GM21423 (cell line): ENCODE results near the gene AQP12B.
"Not testable (repeated sequence)": the region's sequence is repeated elsewhere in the genome, so short reads cannot be mapped to it uniquely, and the experiment has no call there.

Experiments used
- ATAC-seq: cut with Tn5 transposase; IDR thresholded peaks from one replicate; pipeline ENCODE4 v1.9.1; 2021; ENCODE audit warnings: mild to moderate bottlenecking, moderate library complexity; ENCODE audit not compliant: unreplicated experiment

Gene AQP12B

DNA sequence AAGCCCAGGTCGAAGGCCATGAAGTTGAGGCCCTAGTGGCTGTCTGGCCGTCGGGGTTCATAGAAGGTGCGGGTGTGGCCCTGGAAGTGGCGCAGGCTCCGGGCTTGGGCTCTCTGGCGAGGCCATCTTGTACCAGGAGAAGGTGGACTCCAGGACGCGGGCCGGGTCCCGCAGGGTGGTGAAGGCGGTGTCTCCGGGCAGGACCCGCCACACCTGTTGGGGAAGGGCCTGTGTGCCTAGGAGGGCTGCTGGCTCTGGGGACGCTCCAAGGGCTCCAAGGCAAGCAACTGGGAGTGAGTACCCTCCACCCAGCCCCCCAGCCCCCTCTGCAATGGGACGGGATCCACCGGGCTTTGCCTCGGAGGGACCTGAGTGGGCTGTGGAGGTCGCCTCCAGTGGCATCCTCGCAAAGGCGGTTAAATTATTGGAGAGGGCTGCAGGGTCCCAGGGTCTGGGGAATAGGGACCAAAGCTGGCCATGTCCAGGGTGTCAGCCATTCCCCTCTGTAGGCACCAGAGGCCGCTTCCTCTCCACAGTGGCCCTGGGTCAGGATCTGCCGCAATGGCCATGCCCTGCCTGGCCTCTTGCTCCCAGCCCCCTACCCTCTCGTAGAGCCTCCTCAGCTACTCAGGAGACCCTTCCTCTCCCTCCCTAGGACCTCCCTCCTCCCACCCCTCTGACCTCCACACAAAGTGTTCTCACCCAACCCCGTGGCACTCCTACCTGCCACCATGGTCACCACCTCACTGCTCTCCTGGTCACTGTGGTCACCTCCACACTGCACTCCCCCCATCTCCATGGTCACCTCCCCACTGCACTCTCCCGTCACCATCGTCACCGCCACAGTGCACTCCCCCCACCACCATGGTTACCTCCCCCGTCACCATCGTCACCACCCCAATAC lies 19.3 kb upstream of the AQP12B start:
- no peak for ATAC-seq

- ATAC-seq = no peak
Observed at GRCh38 chr2:240701091-240701735, 18.5 kb upstream of the AQP12B start.

DNA sequence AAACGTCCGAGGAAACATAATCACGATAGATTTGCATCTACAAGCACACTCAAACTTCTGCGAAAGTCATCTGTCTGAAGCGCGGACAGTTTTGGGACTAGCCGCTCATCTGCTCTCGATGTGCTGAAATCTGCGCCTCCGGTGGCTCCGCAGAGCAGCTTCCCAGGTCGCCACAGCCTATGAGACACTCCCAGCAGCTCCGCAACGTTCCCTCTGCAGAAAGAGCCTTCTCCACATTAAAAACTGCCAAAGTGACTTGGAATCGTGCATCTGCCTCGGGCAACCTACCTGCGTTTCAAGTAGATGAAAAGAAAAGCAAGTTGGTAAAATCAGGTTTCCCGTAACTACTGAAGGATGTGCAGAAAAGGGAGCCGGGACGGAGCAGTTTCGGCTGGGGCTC lies 17.9 kb upstream of the AQP12B start:
- ATAC-seq = not testable (repeated sequence)

GRCh38 chr2:240699835-240700234 lies 17.1 kb upstream of the AQP12B start:
- not testable (repeated sequence) for ATAC-seq

DNA sequence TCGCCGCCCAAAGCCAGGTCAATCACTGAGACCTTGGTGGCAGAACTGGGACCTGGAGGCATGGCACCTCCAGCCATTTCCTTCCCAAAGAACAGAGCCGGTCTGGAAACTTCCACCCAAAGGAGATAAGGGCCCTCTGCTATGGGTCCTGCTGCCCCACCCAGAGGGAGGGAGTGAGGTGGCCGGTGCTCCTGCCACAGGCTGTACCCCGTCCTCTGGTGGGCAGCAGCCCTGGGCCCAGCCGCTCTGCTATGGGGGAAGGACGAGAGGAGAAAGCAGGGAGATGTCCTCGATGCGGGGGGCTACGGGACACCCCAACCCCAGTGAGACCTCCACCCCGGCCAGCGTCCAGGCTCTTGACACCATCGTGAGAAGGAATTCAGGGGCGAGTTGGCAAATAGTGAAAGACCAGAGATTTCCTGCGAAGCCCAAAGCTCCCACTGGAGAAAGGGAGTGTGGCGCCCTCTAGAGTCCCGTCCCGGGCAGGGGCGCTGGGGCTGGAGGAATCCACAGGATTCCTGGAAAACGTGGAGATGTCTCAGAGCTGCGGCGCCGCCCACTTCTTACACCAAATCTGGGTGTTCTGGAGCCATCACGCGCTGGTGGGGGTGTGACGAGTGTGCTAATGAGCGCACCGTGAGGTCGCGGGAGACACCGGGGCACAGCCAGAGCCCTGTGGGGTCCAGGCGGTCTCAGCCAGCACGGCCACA lies 16.3 kb upstream of the AQP12B start:
- not testable (repeated sequence) for ATAC-seq

DNA sequence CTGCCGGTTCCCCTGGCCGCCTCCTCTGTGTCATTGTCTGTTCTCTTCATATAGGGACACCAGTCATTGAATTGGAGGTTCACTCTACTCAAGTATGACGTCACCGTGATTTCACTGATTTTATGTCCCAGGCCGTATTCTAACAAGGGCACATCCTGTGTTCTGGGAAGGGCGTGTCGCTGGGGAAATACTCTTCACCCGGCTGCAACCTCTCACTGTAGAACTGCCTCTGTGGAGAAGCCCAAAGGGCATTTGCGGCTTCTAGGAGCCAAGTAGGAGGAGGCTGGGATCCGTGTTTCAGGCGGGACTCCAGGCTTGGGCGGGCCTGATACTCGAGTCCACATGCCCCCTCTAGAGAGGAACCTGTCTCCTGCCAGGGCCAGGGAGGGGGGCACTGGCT lies 13.8 kb upstream of the AQP12B start:
- not testable (repeated sequence) for ATAC-seq

- ATAC-seq = not testable (repeated sequence)
Observed at GRCh38 chr2:240695593-240695992, 12.9 kb upstream of the AQP12B start.

- ATAC-seq = not testable (repeated sequence)
Observed at GRCh38 chr2:240694304-240694703, 11.6 kb upstream of the AQP12B start.

DNA sequence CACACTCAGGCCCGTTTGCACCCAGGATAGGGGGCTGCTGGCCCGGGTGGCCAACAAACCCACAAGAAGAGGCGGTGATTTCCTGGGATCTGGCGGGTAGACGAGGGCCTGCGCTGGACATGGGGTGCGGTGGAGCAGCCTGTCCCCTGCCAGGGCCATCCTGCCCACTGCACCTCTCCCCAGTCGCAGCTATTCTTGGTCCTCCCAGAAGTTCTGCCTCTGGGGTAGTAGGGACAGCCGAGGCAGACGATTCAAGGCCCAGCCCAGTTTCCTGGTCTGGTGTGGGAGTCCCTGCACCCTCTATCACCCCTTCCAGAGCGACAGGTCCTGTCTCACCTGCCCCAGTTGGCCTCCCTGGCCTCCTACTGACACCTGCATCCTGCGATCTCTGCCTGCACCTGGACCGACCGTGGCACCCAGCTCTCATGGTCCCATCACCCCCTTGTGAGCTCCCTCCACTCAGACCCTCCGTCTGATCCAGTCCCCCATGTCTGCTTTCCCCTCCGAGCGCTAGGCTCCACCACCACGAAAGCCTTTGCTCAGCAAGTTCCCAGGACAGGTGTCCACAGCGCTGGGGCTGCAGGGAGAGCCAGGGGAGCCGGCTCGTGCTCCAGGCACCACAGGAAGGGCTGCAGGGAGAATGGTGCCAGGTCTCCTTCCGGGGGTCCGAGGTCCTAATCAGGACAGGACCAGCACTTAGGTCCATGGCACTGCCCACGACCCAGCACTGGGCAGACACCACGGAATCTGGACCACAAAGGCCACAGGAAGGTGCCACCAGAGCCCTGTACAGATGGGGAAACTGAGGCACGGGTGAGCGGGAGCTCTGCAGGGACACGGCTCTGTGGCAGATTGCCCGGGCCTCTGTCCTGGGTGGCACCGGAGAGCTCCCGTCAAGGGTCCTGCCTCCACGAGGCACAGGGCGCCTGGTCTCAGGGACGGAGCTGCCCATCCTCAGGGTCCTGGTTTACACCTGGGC lies 10.2 kb upstream of the AQP12B start:
- not testable (repeated sequence) for ATAC-seq

DNA sequence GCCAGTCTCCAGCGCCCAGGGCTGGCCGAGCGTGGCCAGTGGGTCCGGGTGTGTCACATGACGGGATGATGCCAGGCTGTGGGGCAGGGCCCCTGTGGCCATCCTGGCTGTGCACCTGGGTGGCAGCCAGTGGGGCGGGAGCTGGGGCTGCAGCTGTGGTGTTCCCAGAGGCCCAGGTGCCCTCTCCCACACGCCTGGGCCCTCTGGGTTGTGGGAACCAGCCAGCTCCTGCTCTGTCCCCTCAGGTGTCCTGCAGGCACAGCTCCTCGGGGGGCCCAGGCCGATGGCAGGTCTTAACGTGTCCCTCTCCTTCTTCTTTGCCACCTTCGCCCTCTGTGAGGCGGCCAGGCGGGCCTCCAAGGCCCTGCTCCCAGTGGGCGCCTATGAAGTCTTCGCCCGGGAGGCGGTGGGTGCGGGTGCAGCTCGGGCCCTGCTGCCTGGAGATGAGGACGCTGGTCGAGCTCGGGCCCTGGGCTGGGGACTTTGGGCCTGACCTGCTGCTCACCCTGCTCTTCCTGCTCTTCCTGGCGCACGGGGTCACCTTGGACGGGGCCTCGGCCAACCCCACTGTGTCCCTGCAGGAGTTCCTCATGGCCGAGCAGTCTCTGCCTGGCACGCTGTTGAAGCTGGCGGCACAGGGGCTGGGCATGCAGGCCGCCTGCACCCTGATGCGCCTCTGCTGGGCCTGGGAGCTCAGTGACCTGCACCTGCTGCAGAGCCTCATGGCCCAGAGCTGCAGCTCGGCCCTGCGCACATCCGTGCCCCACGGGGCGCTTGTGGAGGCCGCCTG lies 9.1 kb upstream of the AQP12B start, which contains the start of gene AQP12A:
Gene AQP12A (plus strand): TSS at position 236 of the 790 bp plus-strand sequence. CDS start 48 bp downstream, at position 284.
- ATAC-seq = not testable (repeated sequence)

GRCh38 chr2:240691075-240691427 lies 8.4 kb upstream of the AQP12B start:
- not testable (repeated sequence) for ATAC-seq

DNA sequence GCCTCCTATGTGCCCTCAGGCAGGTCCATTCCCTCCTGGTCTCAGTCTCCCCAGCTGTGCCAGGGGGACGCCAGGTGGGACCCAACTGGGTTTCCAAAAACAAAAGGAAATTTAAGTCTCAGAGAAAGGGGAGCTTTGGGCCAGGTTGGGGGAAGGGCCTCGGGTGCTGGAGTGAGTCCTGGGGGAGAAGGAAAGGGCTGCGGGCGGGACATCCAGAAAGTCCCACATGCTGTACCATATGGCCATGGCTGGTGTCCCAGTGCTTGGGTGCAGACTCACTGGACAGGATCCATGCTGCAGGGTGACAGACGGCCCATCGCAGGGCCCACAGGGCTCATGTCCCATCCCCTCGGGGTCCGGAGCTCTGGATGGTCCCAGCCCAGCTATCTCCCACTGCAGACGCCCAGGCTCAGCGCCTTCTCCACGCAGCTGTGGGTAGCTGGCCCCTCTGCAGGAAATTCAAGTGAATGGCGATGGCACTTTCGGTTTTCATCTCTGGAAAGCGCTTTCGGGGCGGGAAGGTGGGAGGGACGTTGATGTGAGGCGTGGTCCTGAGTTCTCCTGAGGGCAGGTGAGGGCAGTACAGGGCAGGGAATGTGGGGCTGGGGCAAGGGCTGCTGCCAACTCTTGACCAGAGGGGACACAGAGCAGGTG lies 7.9 kb upstream of the AQP12B start:
- not testable (repeated sequence) for ATAC-seq

DNA sequence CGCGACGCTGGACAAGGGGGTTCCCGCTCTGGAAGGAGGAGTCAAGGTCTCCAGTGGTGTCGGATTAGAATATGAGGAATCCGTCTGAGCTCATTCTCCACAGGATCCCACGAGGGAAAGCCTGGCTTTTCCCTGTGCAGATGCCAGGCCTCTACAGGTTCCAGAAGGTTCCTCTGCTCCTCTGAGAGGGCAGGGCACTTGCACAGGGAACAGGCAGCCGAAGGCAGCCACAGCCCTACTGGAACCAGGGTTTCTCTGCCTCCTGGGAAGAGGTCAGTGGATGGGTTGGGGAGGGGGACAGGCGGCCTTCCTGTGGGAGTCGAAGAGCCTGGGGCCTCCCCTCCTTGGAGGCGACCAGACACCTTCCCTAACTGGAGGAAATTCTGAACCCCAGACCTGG lies 7.3 kb upstream of the AQP12B start:
- ATAC-seq = no peak

DNA sequence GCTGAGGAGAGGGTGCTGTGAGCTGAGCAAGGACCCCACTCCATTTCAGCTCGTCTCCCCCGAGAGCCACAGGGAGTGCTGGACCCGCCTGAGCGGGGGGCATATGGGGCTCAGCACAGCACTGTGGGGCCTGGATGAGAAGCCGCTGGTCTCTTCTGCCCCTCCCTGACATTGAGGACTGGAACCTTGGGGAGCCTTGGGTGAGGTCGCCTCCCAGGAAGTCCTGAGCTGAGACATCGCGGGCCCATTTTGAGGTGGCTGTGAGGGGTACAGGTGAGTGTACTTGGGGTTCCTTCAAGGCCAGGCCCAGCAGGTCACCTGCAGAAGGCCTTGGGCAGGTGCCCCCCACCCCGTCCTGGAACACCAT lies 5.9 kb upstream of the AQP12B start:
- ATAC-seq = no peak

DNA sequence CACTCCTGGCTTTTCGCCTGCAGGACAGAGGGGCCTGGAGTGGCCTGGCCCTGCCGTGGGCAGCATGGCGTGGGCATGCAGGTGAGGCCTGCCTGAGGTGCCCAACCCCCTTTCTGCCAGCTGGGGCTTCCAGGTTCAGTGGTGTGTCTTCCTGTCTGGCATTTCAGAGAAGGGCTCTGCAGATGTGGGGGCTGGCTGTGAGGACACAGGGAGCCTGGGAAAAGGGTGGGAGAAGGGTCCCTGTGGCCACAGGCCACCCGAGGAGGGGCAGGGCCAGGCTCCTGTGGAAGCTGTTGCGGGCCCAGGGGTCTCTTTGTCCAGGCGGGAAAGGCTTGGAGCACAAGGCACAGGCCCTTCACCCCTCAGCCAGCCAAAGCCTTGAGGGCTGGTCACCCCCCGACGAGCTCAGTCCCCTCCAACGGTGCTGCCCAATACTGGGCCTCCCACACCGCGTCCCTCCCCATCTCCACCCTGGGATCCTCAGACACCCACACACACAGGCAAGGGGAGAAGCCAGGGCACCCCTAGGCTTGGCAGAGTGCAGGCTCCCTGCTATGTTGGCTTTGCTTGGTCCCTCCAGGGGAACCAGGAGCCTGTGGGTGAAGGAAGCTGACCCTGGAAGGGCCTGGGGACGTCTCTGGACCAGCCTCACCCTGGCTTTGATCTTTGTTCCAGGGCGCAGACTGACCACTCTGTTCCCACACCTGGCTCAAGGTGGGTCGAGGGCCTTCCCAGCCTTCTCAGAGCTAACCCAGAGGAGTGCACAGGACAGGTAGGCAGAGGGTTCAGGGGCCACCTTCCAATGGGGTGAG lies 5.3 kb upstream of the AQP12B start:
- ATAC-seq = no peak

DNA sequence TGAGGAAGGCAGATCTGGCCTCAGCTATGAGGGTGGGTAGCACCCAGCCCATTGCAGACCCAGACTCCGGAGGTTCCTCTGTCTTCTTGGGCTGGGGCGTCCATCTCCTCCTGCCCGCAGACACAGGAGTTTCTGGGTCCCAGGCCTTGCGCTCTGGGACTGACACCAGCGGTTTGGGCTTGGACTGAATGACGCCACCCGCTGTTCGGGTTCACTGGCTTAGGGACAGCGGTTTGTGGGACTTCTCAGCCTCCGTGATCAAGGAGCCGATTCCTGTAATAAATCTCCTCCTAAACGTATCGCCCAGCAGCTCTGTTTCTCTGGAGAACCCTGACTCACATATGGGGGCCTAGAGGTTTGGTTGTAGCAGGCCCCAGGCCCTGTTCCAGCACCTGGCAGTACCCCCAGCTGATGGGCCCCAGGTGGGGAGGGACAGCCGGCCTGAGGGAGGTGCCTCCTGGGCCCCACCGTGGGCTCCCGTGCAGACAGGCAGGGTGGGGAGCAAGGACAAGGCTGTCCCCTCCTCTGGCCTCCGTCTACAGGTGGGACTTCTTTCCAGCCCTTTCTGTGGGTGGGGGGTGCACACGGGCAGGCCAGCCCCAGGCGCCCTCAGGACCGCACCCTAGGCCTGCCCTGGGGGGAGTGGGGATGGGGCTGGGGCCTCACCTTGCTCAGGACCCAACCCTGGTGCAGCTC lies 4.5 kb upstream of the AQP12B start:
- ATAC-seq = no peak

- ATAC-seq = no peak
Observed at GRCh38 chr2:240686460-240686859, 3.8 kb upstream of the AQP12B start.
